NK-92 (cell line): ENCODE results near the gene LSR.

ENCODE experiments used
- DNase-seq: peaks from one replicate; lab custom pipeline; 2025; ENCODE audit not compliant: unreplicated experiment; lab: John Stamatoyannopoulos, UW

LSR gene

DNA sequence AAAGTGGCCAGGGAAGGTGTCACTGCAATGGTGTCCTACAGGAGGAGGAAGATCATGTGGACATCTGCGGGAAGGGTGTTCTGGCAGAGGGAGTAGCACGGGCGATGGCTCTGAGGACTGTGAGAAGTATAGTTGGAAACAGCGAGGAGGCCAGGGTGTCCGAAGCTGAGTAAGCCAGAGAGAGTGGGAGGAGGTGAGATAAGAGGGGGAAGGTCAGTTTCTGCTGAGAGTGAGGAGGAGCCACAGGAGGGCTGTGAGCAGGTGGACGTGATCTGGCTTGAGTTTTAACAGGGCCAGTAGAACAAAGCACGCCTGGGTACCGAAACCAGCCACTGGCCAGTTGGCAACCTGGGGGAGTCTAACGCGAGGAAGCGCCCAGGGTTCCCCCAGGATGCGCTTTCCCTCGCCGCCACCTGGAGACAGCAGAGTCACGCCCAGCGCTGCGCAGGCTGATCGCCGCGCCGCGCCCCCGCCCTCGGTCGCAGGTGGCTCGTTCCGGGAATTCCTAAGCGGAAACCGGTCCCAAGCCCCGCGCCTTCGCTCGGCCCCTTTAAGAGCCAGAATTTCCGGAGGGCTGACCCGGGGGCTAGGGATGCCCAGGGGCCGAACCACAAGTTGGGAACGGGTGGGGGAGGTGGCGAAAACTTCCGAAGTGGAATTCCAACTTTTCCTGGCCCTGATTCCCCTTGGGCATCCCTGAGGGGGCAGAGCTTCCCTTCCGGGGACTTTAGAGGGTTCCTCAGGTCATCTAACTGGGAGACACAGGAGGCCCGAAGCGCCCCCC, 1.1 kb upstream of the LSR start:
- DNase-seq: no peak

DNA sequence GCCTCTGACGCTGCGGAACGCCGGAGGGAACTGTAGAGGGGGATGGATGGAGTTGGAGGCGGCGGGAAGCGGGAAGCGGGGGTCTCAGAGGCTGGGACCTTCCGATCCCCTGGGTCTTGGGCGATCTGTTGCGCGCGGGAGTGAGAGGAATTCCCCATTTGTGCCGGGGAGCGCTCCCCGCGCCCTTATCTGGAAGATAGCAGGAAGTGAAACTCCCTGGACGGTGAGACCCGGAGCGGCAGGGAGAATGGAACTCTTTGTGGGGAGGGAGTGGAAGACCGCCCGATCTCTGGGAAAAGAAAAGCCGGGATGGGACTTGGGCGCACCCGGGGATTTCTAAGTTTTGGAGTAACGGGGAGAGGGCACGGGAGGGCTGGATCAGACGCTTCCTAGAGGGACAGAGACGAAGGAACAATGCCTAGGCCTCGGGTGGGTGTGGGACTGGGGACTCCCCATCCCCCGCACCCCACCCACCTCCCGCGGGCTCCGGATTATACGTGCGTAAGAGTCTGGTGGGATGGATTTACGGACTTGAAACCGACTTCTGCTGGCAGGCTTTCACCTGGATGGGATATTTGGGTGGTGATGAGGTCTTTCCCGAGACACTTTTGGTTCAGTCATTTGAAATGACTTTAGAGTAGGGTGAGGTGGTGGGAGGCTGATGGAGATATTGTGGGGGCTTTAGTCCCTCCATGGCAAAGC, 495 bp downstream of the LSR start:
- DNase-seq: no peak

DNA sequence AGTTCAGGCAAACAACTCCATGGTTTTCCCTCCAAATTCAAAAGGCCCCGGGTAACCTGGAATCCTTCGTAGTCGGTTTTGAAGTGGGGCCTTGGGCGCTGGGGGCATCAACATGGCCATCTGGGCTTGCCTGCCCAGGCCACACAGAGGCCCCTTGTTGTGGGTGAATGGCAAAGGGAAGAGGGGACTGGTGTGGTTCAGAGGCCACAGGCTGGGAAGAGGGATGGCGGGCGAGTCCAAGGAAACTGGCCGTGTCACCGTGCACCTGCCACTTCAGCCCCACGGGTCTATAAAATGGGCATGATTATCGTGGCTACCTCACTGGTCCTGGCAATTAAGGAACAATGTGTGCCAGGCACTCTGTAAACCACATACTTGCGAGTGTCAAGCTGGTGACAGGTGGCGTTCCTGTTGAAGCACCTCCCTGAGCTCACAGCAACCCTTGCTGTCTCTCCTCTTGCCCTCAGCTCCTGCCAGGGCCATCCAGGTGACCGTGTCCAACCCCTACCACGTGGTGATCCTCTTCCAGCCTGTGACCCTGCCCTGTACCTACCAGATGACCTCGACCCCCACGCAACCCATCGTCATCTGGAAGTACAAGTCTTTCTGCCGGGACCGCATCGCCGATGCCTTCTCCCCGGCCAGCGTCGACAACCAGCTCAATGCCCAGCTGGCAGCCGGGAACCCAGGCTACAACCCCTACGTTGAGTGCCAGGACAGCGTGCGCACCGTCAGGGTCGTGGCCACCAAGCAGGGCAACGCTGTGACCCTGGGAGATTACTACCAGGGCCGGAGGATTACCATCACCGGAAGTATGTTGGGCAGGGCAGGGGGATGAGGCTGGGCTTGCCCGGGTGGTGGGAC, 1.3 kb downstream of the LSR start:
- DNase-seq: no peak

DNA sequence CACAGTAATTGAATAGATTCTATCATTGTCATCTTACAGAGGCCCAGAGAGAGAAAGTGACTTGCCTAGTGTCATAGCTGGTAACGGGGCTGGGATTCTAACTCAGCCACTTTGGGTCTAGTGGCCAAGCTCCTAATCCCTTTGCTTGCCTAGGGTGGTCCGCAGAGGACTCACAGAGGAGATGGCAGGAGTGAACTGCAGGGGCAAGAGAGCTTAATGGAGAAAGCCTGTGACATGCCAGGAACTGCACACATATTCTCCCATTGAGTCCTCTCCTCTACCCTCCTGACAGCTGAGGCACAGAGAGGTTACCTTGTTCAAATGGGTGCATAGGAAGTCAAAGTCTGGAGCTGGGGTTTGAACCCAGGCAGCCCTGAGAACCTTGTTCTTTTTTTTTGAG, 2.7 kb downstream of the LSR start:
- DNase-seq: no peak

DNA sequence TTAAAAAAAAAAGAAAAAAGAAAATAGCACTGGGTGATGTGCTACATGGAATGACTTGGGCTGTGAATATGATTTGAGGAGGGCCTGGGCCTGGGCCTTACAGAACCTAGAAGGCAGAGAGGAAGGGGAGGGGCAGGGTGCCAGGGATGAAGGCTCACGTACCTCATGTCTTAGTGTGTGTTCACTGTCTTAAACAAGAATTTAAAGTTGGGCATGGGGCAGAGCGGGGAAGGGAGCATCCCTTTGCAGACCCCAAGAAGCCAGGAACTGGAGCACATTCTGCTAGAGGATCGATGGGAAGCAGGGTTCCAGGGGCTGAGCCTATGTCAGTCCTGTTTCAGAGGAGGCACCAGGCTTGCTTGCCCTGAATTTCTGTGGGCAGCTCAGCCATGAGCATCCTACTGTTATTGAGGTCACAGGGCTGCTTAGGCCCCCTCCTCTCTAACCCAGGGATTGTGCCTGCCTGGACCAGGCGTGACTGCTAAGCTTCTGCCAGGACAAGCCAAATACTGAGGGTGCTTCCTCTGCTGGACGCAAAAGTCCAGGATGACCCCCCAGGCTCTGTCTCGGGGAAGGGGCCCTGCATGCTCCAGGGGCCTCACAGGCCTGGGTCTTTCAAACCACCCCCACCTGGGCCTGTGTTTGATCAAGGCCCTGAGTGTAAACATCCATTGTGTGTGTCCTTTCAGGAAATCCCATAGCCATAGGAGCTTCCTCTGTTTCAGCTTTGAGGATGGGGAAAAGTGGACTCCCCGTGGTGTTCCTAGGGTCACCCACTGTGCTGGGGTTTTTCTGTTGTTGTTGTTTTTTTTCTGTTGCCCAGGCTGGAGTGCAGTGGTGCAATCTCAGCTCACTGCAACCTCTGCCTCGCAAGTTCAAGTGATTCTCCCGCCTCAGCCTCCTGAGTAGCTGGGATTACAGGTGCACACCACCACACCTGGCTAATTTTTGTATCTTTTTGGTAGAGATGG, 4.8 kb downstream of the LSR start:
- no peak for DNase-seq

DNA sequence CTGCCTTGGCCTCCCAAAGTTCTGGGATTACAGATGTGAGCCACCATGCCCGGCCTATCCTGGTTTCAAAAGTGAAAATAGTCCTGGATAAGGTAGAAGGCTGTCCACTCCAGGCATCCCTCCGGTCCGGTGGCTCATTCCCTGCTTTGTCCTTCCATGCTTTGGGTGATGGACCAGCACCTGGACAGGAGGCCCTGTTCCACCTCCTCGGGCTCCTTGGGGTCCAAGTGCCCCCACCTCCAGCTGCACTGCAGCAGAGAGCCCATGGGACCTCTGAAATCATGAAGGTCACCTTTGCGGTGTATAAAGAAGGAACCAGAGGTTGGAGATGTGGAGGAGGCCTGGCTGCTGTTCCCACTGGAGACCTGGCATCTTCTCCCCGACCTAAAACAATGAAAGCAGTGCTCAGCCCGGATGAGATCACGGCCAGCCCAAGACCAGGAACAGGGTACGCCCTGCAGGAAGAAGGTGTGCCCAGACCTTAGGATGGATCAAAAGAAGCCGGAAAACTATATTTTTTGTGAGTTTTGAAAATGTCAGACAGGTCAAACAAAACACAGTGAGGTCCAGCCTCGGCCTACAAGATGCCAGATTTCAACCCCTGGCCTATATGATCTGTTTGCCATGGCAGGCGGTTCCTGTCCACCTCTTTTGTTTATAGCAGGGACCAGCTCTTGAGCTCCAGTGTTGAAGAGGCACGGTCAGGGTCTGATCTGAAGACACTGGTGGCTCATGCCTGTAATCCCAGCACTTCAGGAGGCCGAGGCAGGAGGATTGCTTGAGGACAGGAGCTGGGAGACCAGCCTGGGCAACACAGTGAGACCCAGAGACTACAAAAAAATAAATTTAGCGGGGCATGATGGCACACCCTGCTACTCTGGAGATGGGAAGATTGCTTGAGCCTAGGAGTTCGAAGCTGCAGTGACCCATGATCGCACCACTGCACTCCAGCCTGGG, 5.8 kb downstream of the LSR start:
- no peak for DNase-seq

DNA sequence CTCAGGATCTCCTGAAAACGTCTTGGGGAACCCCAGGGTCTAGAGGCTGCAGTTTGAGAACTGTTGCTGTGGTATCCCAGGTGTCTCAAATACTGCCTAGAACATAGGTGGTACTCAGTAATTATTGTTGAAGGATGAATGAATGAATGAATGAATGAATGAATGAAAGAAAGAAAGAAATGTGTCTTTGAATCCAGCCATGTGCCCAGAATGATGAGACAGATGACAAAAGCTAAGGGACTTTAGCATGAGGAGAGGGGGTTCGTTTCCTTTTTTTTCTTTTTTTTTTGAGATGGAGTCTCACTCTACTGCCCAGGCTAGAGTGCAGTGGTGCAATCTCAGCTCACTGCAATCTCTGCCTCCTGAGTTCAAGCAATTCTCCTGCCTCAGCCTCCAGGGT, 7.8 kb downstream of the LSR start:
- DNase-seq: no peak

DNA sequence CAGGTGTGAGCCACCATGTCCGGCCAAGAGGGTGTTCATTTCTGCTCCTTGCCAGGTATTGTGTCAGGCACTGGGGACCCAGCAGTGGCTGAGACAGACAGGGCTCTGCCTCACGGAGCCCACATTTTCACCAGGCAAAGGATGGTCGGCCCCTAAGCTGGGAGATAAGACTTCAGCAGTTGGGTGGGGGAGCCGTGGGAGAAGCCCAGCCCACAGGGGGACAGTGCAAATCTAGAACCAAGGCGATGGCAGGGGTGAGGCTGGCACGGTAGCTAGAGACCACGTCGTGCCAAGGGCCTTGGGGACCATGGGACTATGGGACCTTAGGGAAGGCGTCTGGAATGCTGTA, 8.3 kb downstream of the LSR start:
- DNase-seq: no peak

DNA sequence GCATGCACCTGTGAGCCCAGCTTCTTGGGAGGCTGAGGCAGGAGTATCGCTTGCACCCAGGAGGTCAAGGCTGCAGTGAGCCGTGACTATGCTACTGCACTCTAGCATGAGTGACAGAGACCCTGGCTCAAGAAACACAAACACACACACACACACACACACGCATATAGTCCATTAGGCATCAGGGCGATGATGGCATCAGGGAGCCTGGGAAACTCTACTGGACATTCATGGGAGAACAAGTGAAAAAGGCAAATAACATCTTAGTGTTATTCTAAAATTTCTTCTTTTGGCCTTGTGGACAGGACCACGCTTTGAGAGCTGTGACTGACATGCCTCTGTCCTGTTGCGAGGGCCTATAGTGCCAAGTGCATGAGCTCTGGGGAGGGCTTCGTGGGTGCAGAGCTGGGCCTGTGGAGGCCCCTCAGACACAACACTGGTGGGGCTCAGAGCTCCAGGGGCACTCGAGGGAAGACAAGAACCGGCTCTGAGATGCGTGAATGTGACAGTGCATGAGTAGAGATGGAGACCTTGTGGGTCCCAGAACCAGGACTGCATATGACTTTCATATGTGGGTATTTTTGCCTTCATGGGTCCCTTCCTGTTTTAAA, 12.0 kb downstream of the LSR start:
- DNase-seq: no peak

DNA sequence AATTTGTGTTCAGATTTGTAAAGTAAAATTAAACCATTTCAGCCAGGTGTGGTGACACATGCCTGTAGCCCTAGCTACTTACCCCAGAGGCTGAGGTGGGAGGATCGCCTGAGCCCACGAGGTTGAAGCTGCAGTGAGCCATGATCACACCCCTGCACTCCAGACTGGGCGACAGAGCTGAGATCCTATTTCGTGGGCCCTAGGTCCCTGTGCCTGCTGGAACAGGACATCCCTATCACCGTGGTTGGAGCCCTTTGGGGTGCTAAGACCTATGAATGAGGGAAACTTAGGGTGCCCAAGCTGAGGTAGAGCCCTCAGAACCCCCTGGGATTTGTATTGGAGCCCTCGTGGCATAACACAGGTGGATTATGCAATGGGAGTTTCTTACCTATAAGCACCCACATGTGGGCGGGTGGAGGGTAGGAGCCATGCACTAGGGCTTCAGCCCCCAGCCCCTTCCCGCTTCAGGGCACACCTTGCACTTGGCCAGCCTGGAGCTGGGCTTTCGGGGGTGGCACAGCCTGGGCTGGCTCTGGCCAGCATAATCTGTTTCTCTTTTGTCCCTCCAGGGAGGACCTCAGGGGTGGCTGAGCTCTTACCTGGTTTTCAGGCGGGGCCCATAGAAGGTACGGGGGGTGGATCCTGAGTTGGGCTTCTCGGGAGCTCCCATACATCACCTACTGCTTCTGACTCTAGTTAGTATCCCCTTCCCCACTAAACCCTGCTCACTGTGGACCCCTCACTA, 12.7 kb downstream of the LSR start:
- DNase-seq: no peak

DNA sequence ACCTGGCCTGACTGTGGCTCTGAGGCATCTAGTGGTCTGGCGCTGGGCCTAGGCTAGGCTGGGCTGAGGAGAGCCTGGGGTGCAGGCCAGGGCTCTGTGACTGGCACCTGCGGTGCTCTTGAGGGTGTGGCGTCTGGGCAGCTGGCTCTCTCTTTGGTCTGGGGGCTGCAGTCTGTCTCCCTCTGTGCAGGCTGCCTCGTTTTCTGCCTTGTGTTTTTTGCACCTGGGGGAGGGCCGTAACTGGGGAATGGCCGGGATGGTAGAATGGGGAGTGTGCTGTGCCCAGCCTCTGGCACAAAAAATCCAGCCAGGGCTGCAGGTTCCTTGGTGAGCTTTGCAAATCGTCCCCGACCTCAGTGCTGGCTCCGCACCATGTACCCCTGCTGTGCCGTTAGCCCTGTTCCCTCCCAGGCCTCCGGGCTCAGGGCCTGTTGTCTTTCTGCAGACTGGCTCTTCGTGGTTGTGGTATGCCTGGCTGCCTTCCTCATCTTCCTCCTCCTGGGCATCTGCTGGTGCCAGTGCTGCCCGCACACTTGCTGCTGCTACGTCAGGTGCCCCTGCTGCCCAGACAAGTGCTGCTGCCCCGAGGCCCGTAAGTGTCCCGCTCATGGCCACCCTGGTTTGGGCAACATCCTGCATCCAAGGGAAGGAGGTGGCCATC, 13.4 kb downstream of the LSR start:
- no peak for DNase-seq

DNA sequence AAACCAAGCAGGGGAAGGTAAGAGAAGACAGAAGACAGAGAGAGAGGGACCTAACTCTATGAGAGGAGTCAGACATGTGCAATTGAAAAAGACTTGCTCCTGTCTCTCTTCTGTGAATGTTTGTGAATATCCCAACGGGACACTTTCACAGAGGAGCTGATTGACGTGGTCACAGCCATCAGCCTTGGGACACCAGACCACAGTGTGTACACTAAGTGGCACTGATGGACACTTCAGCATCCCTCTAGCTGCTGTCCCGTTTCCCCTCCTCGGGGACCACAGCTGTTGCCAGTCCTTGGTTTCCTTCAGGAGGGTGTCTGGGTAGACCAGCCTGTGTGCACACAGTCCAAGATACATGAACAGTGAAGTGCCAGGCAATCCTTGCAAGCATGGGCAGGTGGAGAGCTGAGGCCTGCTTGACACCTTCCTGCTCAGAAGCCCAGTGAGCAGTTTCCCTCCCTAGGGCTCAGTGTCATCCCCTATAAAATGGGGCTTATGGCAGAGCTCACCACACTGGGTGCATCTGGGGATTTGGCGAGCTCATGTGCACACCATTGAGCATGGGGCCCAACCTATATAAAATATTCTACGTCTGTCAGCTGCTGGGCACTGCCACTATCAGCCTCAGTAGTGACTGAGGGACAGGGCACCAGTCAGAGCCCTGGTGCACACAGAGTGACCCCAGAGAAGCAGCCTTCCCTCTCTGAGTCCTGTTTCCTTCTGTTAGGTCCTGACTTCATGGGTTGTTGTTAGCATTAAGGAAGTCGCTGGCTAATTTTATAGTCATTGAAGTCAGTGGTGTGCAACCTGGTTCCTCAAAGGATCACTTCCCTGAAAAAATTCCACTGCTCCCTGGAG, 15.7 kb downstream of the LSR start:
- DNase-seq: no peak

DNA sequence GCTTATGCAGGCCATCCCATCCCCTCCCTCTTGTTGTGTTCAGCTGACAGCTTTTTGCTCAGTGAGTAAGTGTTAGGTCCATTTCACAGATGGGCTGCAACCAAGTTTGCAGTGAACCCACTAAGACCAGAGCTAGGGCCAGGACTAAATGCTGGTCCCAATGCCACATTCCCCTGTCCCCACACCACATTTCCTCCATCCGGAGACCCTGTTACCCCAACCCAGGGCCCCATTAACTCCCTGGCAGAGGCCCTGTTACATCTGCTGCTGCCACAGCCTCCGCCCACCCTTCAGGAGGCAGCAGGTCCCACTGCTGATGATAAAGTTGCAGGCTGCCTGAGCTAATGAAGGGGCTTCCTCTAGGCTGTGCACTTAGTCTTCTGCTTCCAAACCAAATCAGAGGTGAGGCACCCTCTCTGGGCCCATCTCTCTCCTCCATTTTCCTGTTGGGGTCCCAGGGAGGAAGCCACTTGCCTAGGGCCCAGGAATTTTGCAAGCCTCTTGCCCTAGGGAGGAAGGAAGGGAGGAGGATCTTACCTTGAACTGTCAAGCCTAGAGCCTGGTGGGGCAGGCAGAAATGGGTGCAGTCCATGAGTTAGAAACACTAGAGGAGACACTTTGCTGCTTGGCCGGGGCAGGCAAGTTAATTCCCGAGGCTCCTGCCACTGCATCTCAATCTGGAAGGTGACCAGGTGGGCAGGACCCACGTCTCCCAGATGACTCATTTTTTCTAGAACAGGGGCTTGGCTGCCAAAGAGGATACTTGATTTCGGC, 16.5 kb downstream of the LSR start:
- DNase-seq: no peak

DNA sequence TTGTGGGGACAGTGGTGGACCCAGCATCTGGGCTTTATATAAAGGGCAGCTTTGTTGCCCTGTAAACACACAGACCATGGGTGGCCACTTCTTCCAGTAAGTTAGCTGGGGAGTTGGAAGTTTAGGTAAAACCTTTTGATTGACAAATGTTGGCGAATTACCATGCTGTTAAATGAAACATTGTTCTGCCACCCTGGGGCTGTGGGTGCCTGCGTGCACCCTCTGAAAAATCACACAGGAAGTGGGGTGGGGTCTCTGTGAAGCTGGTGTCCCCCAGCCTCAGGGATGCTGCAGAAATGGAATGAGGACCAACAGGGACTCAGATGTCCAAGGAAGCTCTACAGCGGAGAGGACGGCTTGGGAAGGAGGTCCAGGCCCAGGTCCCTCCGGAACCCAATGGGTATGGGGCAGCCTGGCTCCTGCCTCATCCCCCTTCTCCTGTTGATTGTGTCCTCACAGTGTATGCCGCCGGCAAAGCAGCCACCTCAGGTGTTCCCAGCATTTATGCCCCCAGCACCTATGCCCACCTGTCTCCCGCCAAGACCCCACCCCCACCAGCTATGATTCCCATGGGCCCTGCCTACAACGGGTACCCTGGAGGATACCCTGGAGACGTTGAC, 17.2 kb downstream of the LSR start:
- DNase-seq: no peak

DNA sequence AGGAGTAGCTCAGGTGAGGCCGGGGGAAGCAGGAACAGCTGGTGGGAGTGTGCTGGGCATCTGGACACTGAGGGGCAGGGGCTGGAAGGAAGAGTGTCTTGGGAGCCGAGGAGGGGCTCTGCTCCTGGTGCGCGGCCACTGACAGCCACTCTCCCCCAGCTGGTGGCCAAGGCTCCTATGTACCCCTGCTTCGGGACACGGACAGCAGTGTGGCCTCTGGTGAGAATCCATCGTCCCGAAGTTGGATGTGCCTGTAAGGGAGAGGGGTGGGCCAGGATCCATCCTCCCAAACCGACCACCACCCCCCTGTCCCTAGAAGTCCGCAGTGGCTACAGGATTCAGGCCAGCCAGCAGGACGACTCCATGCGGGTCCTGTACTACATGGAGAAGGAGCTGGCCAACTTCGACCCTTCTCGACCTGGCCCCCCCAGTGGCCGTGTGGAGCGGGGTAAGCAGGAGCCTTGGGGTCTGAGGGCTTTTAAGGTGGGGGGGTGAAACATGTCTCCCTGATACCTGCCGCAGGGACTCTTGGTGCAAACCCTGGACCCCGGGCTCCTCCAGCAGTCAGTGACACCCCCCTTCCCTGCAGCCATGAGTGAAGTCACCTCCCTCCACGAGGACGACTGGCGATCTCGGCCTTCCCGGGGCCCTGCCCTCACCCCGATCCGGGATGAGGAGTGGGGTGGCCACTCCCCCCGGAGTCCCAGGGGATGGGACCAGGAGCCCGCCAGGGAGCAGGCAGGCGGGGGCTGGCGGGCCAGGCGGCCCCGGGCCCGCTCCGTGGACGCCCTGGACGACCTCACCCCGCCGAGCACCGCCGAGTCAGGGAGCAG, 17.9 kb downstream of the LSR start:
- DNase-seq: no peak
